ENCODE data around the gene OPALIN. TPM values are rescaled to one million over a fixed set of nuclear protein-coding genes. Genes with fewer than 3 reads are reported as not detected.

OPALIN gene
- total and polyA plus RNA-seq, 2 donors from 2014 or later, result not detected

DNA sequence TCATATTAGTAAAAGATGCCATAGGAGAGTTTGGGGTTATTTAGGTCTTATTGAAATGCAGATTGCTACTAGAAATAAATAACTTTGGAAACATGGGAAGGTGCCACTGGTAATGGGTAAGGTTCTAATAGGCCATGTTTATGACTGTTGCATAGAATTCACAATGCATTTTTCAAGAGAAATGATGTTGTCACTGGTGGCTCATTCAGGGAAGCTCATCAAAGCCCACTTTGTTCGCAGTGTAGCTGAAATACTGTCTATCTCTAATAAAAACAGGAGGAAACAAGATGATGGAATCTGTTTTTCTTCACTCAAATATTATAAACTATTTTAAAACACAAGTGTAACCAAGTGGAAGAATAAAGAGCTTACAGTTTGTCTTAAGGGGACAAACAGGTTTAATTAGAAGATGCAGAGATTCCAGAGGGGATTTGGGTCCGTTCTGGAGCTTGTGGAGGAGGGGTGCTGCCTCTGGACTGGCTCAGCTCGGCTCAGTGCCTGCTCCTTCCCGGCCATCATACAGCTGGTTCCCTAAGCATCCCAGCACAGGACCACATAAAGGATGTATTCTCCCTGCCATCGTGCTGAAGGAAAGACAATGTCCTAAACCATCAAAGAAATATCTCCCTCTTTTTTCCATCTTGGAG, 20.4 kb downstream of the OPALIN start:
- Histone ChIP-seq H3K4me1 (ENCODE audit: control insufficient read depth in 2 of 3, insufficient read depth in 2 of 3, low read depth in 1 of 3, low read length in 3 of 3) (no peaks in the 10 kb centered on the region), H3K36me3 (ENCODE audit: control insufficient read depth in 2 of 3, insufficient read depth in 3 of 3, low read length in 3 of 3) (no peaks in the 10 kb centered on the region), H3K4me3 (ENCODE audit: low read length in 3 of 3) (no peak overlapping the region), H3K9ac (ENCODE audit: low read length in 3 of 3) (no peak overlapping the region), H3K27me3 (ENCODE audit: control insufficient read depth, insufficient read depth, low read length) (no peaks in the 10 kb centered on the region), H3K9me3 (ENCODE audit: control insufficient read depth in 2 of 3, insufficient read depth in 1 of 3, low read length in 3 of 3) (no peaks in the 10 kb centered on the region), H3K27ac (ENCODE audit: low read depth in 2 of 2, low read length in 2 of 2) (no peak overlapping the region)
- TF ChIP-seq, protein P1, sequence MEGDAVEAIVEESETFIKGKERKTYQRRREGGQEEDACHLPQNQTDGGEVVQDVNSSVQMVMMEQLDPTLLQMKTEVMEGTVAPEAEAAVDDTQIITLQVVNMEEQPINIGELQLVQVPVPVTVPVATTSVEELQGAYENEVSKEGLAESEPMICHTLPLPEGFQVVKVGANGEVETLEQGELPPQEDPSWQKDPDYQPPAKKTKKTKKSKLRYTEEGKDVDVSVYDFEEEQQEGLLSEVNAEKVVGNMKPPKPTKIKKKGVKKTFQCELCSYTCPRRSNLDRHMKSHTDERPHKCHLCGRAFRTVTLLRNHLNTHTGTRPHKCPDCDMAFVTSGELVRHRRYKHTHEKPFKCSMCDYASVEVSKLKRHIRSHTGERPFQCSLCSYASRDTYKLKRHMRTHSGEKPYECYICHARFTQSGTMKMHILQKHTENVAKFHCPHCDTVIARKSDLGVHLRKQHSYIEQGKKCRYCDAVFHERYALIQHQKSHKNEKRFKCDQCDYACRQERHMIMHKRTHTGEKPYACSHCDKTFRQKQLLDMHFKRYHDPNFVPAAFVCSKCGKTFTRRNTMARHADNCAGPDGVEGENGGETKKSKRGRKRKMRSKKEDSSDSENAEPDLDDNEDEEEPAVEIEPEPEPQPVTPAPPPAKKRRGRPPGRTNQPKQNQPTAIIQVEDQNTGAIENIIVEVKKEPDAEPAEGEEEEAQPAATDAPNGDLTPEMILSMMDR (IDR thresholded peaks at IDR 0.05; ENCODE audit: borderline replicate concordance, extremely low read depth, insufficient read depth), result no peak
- DNase-seq (no peak), FAIRE-seq (no peak)
- intact Hi-C loops (cut with DNase I), result no loop called here

DNA sequence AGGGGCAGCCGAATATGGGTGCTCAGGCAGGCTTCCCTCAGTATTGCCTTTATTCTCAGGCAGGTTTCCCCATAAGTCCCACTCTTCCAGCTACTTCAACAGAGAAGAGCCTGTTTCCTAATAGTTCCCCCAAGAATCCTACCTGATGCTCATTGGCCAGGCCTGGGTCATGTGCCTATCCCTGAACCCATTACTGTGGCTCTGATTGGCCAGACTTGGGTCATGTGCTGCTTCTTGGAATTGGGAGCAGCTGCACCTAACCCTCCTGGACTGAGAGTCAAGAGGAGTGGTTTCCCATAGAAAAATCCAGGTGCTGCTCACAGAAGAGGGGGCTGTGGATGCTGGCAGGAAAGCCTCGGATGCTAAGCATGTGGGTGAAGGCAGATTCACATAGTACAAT, 21.7 kb downstream of the OPALIN start:
- H3K9ac ChIP-seq (ENCODE audit: low read length in 3 of 3), result no peak overlapping the region
- TF ChIP-seq, protein P1 (IDR thresholded peaks at IDR 0.05; ENCODE audit: borderline replicate concordance, extremely low read depth, insufficient read depth), result no peak
- FAIRE-seq (no peak), DNase-seq (no peak)
- no peak overlapping the region for H3K27ac ChIP-seq (ENCODE audit: low read depth in 2 of 2, low read length in 2 of 2)
- H3K27me3 ChIP-seq (ENCODE audit: control insufficient read depth, insufficient read depth, low read length), result no peaks in the 10 kb centered on the region
- H3K9me3 ChIP-seq (ENCODE audit: control insufficient read depth in 2 of 3, insufficient read depth in 1 of 3, low read length in 3 of 3), result no peaks in the 10 kb centered on the region
- H3K4me3 ChIP-seq (ENCODE audit: low read length in 3 of 3), result no peak overlapping the region
- H3K4me1 ChIP-seq (ENCODE audit: control insufficient read depth in 2 of 3, insufficient read depth in 2 of 3, low read depth in 1 of 3, low read length in 3 of 3), result no peaks in the 10 kb centered on the region
- H3K36me3 ChIP-seq (ENCODE audit: control insufficient read depth in 2 of 3, insufficient read depth in 3 of 3, low read length in 3 of 3), result no peaks in the 10 kb centered on the region
- intact Hi-C loops (cut with DNase I), result no loop called here

DNA sequence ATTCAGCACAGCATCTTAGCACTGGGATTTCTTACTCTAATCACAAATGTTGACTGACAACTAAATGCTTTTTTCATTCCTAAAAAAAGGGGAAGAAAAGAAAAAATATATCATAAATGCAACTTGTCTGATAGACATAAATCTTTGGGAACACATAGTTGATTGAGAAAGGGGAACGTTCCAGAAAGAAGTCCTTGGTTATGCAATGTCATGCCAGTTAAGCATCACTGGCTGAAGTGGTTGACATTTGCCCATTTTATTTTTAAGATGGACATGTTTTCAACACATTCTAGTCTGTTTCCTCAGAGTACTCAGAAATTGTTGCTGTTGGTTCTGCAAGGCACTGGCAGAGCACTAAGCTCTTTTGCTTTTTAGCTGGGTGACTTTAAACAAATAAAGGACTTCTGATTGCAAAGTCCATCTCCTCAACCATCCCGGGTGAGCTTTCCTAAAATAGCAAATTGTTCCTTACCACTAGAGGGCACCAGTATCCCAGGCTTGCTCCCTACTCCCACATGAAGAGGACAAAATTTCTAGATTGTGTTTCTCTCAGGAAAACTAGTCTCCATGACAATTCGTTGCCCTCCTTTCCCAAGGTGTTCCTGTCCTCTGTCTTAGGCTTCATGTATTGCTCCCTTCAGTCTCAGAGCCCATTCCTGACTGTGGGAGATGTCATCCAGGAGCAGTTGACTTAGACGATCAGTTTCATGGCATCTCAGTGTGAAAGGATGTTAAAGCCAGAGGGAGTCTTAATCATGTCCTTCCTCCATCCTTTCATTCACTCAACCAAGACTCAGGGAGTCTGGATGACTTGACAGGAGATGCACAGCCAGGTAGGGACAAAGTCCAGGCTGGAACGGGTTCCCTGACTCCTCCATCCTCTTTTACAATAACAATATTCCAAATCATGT, 23.9 kb downstream of the OPALIN start:
- Histone ChIP-seq H3K27ac (ENCODE audit: low read depth in 2 of 2, low read length in 2 of 2) (no peak overlapping the region), H3K9me3 (ENCODE audit: control insufficient read depth in 2 of 3, insufficient read depth in 1 of 3, low read length in 3 of 3) (no peaks in the 10 kb centered on the region), H3K27me3 (ENCODE audit: control insufficient read depth, insufficient read depth, low read length) (no peaks in the 10 kb centered on the region), H3K4me1 (ENCODE audit: control insufficient read depth in 2 of 3, insufficient read depth in 2 of 3, low read depth in 1 of 3, low read length in 3 of 3) (no peaks in the 10 kb centered on the region), H3K4me3 (ENCODE audit: low read length in 3 of 3) (no peak overlapping the region), H3K36me3 (ENCODE audit: control insufficient read depth in 2 of 3, insufficient read depth in 3 of 3, low read length in 3 of 3) (no peaks in the 10 kb centered on the region), H3K9ac (ENCODE audit: low read length in 3 of 3) (no peak overlapping the region)
- peak in 3 of 5 donors; percentile 28 to 63 (median 56) for DNase-seq
- FAIRE-seq, result peak; percentile 19
- intact Hi-C loops (cut with DNase I), result no loop called here
- TF ChIP-seq, protein P1 (IDR thresholded peaks at IDR 0.05; ENCODE audit: borderline replicate concordance, extremely low read depth, insufficient read depth), result peak; percentile 74
